ENCODE measurements around the gene SMIM33.
"Not testable (repeated sequence)": the region's sequence is repeated elsewhere in the genome, so short reads cannot be mapped to it uniquely, and the experiment has no call there.

SMIM33 gene

GRCh38 chr5:139435676-139436075 is 35.1 kb upstream of the SMIM33 start:
- no peak overlapping the region for H3K4me3 ChIP-seq (ENCODE audit: control insufficient read depth, low read depth, low read length)
- no peak for TF ChIP-seq CTCF (conservative IDR thresholded peaks at IDR 0.05; ENCODE audit: control insufficient read depth, insufficient read depth, low read depth, low read length)
- no peak for DNase-seq (ENCODE audit: low read depth)

GRCh38 chr5:139438707-139439012 is 32.1 kb upstream of the SMIM33 start:
- no peak for TF ChIP-seq CTCF (conservative IDR thresholded peaks at IDR 0.05; ENCODE audit: control insufficient read depth, insufficient read depth, low read depth, low read length)
- DNase-seq (ENCODE audit: low read depth) = no peak
- H3K4me3 ChIP-seq (ENCODE audit: control insufficient read depth, low read depth, low read length) = peak overlapping the region; percentile 99

- DNase-seq (ENCODE audit: low read depth) = peak; percentile 92
- peak within 1 kb of the TSS; percentile 99 for H3K4me3 ChIP-seq (ENCODE audit: control insufficient read depth, low read depth, low read length)
- no peak for TF ChIP-seq CTCF (conservative IDR thresholded peaks at IDR 0.05; ENCODE audit: control insufficient read depth, insufficient read depth, low read depth, low read length)
These were observed 31.5 kb upstream of the SMIM33 start, which contains the start of gene DNAJC18 for GRCh38 chr5:139439013-139439903. Gene DNAJC18 (minus strand): TSS chr5:139439525. CDS start chr5:139439445, 80 bp downstream.

- not testable (repeated sequence) for H3K4me3 ChIP-seq (ENCODE audit: control insufficient read depth, low read depth, low read length); DNase-seq (ENCODE audit: low read depth)
These were observed 30.4 kb upstream of the SMIM33 start for GRCh38 chr5:139440416-139440815.

GRCh38 chr5:139443831-139444453 is 26.9 kb upstream of the SMIM33 start:
- peak; percentile 85 for DNase-seq (ENCODE audit: low read depth)
- H3K4me3 ChIP-seq (ENCODE audit: control insufficient read depth, low read depth, low read length) = no peak overlapping the region
- TF ChIP-seq CTCF (conservative IDR thresholded peaks at IDR 0.05; ENCODE audit: control insufficient read depth, insufficient read depth, low read depth, low read length) = no peak

GRCh38 chr5:139445325-139446170 is 25.3 kb upstream of the SMIM33 start:
- DNase-seq (ENCODE audit: low read depth) = peak; percentile 30
- H3K4me3 ChIP-seq (ENCODE audit: control insufficient read depth, low read depth, low read length) = no peak overlapping the region
- TF ChIP-seq CTCF (conservative IDR thresholded peaks at IDR 0.05; ENCODE audit: control insufficient read depth, insufficient read depth, low read depth, low read length) = no peak

All from fibroblast of mammary gland (primary cell).